ENCODE measurements around the gene KDM2B. TPM values are rescaled to one million over a fixed set of nuclear protein-coding genes. Genes with fewer than 3 reads are reported as not detected.

KDM2B gene
- total and polyA plus RNA-seq, 2 of the 8 experiments (the other 6 are each of a cell fraction or from before 2014, with no cell fraction given): 111 to 162 TPM

DNA sequence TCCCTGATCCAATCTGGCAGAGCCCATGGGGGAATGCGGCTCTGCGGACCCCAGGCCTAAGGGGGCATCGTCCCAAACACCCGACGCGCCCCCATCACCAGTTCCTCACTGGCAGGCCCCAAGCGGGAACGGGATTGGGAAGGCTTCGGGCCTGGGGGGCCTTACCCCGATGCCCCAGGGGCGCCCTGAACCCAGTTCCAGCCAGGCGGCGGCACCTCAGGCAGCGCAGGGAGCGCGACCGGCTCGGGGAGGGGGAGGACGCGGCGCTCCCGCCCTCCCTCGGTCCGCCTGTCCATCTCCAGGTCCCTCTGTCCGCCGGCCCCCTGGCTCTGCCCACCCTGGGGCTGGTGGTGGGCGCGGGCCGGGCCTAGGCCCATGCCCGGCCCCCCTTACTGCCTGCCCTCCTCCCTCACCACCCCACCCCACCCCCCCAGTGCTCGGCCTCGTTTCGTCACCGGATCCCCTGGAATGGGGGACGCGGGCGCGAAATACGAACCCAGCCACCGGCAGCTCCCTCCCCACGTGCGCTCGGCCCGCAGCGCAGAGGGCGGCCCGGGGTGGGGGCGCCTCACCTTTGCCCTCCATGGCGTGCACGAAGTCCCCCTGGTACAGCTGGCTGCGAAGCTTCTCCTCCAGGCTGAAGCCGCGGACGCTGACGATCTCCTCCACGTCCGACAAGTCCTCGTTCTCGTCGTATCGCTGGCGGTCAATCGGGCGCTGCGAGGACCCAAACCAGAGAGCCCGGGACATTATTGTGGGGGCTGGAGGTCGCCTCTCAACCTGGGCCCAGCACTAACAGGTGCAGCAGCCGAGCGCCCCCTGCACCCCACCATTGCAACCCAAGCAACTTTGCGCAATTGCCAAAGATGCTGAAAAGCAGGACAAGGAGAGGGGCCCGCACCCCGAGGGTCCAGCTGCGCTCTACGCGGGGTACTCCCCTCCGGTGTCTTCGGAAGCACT is 2.3 kb downstream of the KDM2B start (continued):
- no peak; a peak in 2 of 3 replicates for TF ChIP-seq POLR2A (IDR thresholded peaks at IDR 0.05; ENCODE audit: control extremely low read depth in 1 of 2, low read depth in 2 of 2, low read length in 2 of 2)
- TF ChIP-seq SIN3A (conservative IDR thresholded peaks at IDR 0.05 in 1 of 2, IDR thresholded peaks at IDR 0.05 in 1 of 2; ENCODE audit: low read depth in 1 of 2, low read length in 2 of 2): peak in 1 of 2 experiments; percentile 78; a peak in 3 of 4 replicates
- TF ChIP-seq RXRA (IDR thresholded peaks at IDR 0.05; ENCODE audit: insufficient read depth, low read depth, low read length): no peak
- no peak; the same call in 1 of the 2 replicates for TF ChIP-seq TAF1 (IDR thresholded peaks at IDR 0.05; ENCODE audit: low read depth, low read length)
- TF ChIP-seq, protein P1, sequence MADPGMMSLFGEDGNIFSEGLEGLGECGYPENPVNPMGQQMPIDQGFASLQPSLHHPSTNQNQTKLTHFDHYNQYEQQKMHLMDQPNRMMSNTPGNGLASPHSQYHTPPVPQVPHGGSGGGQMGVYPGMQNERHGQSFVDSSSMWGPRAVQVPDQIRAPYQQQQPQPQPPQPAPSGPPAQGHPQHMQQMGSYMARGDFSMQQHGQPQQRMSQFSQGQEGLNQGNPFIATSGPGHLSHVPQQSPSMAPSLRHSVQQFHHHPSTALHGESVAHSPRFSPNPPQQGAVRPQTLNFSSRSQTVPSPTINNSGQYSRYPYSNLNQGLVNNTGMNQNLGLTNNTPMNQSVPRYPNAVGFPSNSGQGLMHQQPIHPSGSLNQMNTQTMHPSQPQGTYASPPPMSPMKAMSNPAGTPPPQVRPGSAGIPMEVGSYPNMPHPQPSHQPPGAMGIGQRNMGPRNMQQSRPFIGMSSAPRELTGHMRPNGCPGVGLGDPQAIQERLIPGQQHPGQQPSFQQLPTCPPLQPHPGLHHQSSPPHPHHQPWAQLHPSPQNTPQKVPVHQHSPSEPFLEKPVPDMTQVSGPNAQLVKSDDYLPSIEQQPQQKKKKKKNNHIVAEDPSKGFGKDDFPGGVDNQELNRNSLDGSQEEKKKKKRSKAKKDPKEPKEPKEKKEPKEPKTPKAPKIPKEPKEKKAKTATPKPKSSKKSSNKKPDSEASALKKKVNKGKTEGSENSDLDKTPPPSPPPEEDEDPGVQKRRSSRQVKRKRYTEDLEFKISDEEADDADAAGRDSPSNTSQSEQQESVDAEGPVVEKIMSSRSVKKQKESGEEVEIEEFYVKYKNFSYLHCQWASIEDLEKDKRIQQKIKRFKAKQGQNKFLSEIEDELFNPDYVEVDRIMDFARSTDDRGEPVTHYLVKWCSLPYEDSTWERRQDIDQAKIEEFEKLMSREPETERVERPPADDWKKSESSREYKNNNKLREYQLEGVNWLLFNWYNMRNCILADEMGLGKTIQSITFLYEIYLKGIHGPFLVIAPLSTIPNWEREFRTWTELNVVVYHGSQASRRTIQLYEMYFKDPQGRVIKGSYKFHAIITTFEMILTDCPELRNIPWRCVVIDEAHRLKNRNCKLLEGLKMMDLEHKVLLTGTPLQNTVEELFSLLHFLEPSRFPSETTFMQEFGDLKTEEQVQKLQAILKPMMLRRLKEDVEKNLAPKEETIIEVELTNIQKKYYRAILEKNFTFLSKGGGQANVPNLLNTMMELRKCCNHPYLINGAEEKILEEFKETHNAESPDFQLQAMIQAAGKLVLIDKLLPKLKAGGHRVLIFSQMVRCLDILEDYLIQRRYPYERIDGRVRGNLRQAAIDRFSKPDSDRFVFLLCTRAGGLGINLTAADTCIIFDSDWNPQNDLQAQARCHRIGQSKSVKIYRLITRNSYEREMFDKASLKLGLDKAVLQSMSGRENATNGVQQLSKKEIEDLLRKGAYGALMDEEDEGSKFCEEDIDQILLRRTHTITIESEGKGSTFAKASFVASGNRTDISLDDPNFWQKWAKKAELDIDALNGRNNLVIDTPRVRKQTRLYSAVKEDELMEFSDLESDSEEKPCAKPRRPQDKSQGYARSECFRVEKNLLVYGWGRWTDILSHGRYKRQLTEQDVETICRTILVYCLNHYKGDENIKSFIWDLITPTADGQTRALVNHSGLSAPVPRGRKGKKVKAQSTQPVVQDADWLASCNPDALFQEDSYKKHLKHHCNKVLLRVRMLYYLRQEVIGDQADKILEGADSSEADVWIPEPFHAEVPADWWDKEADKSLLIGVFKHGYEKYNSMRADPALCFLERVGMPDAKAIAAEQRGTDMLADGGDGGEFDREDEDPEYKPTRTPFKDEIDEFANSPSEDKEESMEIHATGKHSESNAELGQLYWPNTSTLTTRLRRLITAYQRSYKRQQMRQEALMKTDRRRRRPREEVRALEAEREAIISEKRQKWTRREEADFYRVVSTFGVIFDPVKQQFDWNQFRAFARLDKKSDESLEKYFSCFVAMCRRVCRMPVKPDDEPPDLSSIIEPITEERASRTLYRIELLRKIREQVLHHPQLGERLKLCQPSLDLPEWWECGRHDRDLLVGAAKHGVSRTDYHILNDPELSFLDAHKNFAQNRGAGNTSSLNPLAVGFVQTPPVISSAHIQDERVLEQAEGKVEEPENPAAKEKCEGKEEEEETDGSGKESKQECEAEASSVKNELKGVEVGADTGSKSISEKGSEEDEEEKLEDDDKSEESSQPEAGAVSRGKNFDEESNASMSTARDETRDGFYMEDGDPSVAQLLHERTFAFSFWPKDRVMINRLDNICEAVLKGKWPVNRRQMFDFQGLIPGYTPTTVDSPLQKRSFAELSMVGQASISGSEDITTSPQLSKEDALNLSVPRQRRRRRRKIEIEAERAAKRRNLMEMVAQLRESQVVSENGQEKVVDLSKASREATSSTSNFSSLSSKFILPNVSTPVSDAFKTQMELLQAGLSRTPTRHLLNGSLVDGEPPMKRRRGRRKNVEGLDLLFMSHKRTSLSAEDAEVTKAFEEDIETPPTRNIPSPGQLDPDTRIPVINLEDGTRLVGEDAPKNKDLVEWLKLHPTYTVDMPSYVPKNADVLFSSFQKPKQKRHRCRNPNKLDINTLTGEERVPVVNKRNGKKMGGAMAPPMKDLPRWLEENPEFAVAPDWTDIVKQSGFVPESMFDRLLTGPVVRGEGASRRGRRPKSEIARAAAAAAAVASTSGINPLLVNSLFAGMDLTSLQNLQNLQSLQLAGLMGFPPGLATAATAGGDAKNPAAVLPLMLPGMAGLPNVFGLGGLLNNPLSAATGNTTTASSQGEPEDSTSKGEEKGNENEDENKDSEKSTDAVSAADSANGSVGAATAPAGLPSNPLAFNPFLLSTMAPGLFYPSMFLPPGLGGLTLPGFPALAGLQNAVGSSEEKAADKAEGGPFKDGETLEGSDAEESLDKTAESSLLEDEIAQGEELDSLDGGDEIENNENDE (IDR thresholded peaks at IDR 0.05; ENCODE audit: insufficient replicate concordance, low read length): no peak
- no peak for TF ChIP-seq TCF12 (IDR thresholded peaks at IDR 0.05; ENCODE audit: low read depth, low read length)
- no peak for TF ChIP-seq SP2 (IDR thresholded peaks at IDR 0.05; ENCODE audit: low read length)
- TF ChIP-seq, protein P2, sequence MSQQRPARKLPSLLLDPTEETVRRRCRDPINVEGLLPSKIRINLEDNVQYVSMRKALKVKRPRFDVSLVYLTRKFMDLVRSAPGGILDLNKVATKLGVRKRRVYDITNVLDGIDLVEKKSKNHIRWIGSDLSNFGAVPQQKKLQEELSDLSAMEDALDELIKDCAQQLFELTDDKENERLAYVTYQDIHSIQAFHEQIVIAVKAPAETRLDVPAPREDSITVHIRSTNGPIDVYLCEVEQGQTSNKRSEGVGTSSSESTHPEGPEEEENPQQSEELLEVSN (IDR thresholded peaks at IDR 0.05): peak; percentile 51; the same call in 1 of the 2 replicates
- TF ChIP-seq TBP (IDR thresholded peaks at IDR 0.05; ENCODE audit: low read depth, low read length): peak; percentile 30; the same call in 1 of the 2 replicates
